GM12878 (cell line): ENCODE measurements around the gene PTPN2. TPM values are rescaled to one million over a fixed set of nuclear protein-coding genes. Genes with fewer than 3 reads are reported as not detected.

Source experiments
- ATAC-seq: fragments of 200-7000 bp; cut with Tn5 transposase; 3 replicates; pipeline ENCODE4 v1.9.1; 2020; ENCODE audit warnings: mild to moderate bottlenecking, moderate library complexity
- BruUV-seq: library from RNA; stranded (reverse); fragments of 400-500 nt; replicated peaks from 2 replicates; lab custom pipeline; 2021; lab: Mats Ljungman, UMichigan
- CTCF ChIA-PET: fragments of 300-600 bp; sonication (Branson Sonifier 250); formaldehyde crosslinking; extraction: SDS; loops from one replicate; lab custom pipeline; 2021; ENCODE audit warnings: inconsistent platforms; lab: Yijun Ruan, JAX
- POLR2A ChIA-PET: fragments of 350-600 bp; formaldehyde crosslinking; extraction: SDS; loops from one replicate; lab custom pipeline; 2021; ENCODE audit warnings: inconsistent platforms; lab: Charles Lee
- RAD21 ChIA-PET: fragments of 300-600 bp; sonication (Branson Sonifier 250); formaldehyde crosslinking; loops from one replicate; lab custom pipeline; 2023; ENCODE audit warnings: antibody characterized with exemption; ENCODE audit not compliant: unreplicated experiment; lab: Charles Lee
- SMC1A ChIA-PET: fragments of 300-600 bp; sonication (Branson Sonifier 250); formaldehyde crosslinking; loops from one replicate; lab custom pipeline; 2023; ENCODE audit not compliant: unreplicated experiment, uncharacterized antibody; lab: Charles Lee
- DNase-seq: peaks from one replicate; pipeline ENCODE4 v3.0.0-alpha.2; 2011; ENCODE audit warnings: low read depth, low spot score
- FAIRE-seq: peaks from 3 replicates; lab custom pipeline; 2011; peaks lifted over from hg19 to GRCh38; lab: Jason Lieb, UNC
- H2AFZ ChIP-seq: 2 replicates; pipeline ENCODE4 v1.6.0; 2011; ENCODE audit warnings: low read depth, low read length, control low read depth; ENCODE audit not compliant: control insufficient read depth
- H3K27ac ChIP-seq: 2 replicates; pipeline ENCODE4 v1.5.1; 2011; ENCODE audit warnings: control low read depth; ENCODE audit not compliant: control insufficient read depth, insufficient read depth
- H3K27me3 ChIP-seq, 2 experiments: replicated peaks in 1 of 2; 2 replicates each; pipeline versions ENCODE4 v1.6.0 to v1.6.1; 2011; ENCODE audit warnings: low read length in 1 of 2; ENCODE audit not compliant: control insufficient read depth in 2 of 2, insufficient read depth in 2 of 2
- H3K36me3 ChIP-seq, 2 experiments: 2 replicates each; pipeline ENCODE4 v1.5.1; 2011; ENCODE audit warnings: low read length in 1 of 2; ENCODE audit not compliant: control insufficient read depth in 2 of 2, insufficient read depth in 2 of 2
- H3K4me1 ChIP-seq: 2 replicates; pipeline ENCODE4 v1.6.1; 2011; ENCODE audit warnings: mild to moderate bottlenecking, low read length, moderate library complexity, mixed read lengths; ENCODE audit not compliant: control insufficient read depth, insufficient read depth
- H3K4me2 ChIP-seq: 2 replicates; pipeline ENCODE4 v1.6.0; 2011; ENCODE audit warnings: control low read depth; ENCODE audit not compliant: control insufficient read depth, insufficient read depth
- H3K4me3 ChIP-seq: fragments of 200-600 bp; sonication (generic); 2 replicates; pipeline ENCODE4 v1.5.1; 2016
- H3K79me2 ChIP-seq: 2 replicates; pipeline ENCODE4 v1.6.0; 2011; ENCODE audit warnings: low read length; ENCODE audit not compliant: control insufficient read depth, insufficient read depth
- H3K9ac ChIP-seq: 2 replicates; pipeline ENCODE4 v1.8.0; 2011; ENCODE audit warnings: low read length, control low read depth, mixed read lengths; ENCODE audit not compliant: control insufficient read depth, insufficient read depth
- H3K9me3 ChIP-seq: replicated peaks from 3 replicates; pipeline ENCODE4 v1.5.1; 2011; ENCODE audit warnings: mild to moderate bottlenecking, low read length; ENCODE audit not compliant: control insufficient read depth, insufficient read depth
- H4K20me1 ChIP-seq: 2 replicates; pipeline ENCODE4 v1.6.0; 2011; ENCODE audit not compliant: control insufficient read depth, insufficient read depth
- ATF2 ChIP-seq: IDR thresholded peaks from 2 replicates; pipeline ENCODE4 v1.6.1; 2012; ENCODE audit warnings: low read length, inconsistent platforms
- ATF7 ChIP-seq: fragments of 450-650 bp; IDR thresholded peaks from 2 replicates; pipeline ENCODE4 v1.6.1; 2016; ENCODE audit warnings: low read depth, mild to moderate bottlenecking
- DPF2 ChIP-seq: fragments of 450-650 bp; IDR thresholded peaks from 2 replicates; pipeline ENCODE4 v1.6.1; 2017; ENCODE audit warnings: mild to moderate bottlenecking
- MTA2 ChIP-seq: fragments of 450-650 bp; IDR thresholded peaks from 2 replicates; pipeline ENCODE4 v1.6.1; 2016; ENCODE audit warnings: low read depth, mild to moderate bottlenecking, moderate library complexity
- SMAD1 ChIP-seq: fragments of 450-650 bp; IDR thresholded peaks from 2 replicates; pipeline ENCODE4 v1.6.1; 2018; ENCODE audit warnings: mild to moderate bottlenecking, low read depth; ENCODE audit not compliant: partially characterized antibody
- WGBS: methylation state at CpG from one replicate; pipeline ENCODE4 v1.1.6; 2016; ENCODE audit warnings: low lambda C conversion rate; ENCODE audit not compliant: insufficient replicate concordance, insufficient coverage; ENCODE audit errors: missing lambda C conversion rate; 5-methylcytosine and 5-hydroxymethylcytosine counted together
- in situ Hi-C: fragments of 300-500 bp; cut with MboI; formaldehyde crosslinking; loops from 9 replicates; pipeline ENCODE4 v1.14.3; 2018; ENCODE audit warnings: mixed read lengths
- intact Hi-C: fragments of 100-400 bp; cut with micrococcal nuclease; formaldehyde crosslinking; loops from one replicate; pipeline ENCODE4 v1.14.2; 2022; ENCODE audit not compliant: unreplicated experiment
- polyA plus RNA-seq, 11 experiments: library from polyadenylated mRNA; depleted of rRNA in 4 of 11; unstranded in 6 of 11; stranded (reverse) in 5 of 11; fragments of >200 nt; fragmentation: Nextera tagmentation in 4 of 11; fragmentation: Illumina TruSeq in 1 of 11; extraction: Ambion mirVana in 4 of 11; extraction: Trizol in 1 of 11; gene quantifications; 1 replicate in 1 of 11; 2 replicates in 10 of 11; pipeline versions ENCODE4 v1.2.1 to v1.2.3, GENCODE V29; 2011 to 2016; ENCODE audit warnings: inconsistent platforms in 2 of 11, missing spikeins in 2 of 11, low read depth in 1 of 11
- total RNA-seq, 4 experiments: library from RNA; depleted of rRNA in 3 of 4; stranded (reverse); fragments of >200 nt in 3 of 4; fragmentation: Illumina TruSeq in 1 of 4; extraction: Trizol in 1 of 4; gene quantifications; 2 replicates each; pipeline versions ENCODE4 v1.2.1 to v1.2.3, GENCODE V29; 2013 to 2021

PTPN2 gene
- total and polyA plus RNA-seq, 10 of the 15 experiments (the other 5 are each of a cell fraction or from before 2014, with no cell fraction given), result 46.5 to 86.7 (median 64.6) TPM

DNA sequence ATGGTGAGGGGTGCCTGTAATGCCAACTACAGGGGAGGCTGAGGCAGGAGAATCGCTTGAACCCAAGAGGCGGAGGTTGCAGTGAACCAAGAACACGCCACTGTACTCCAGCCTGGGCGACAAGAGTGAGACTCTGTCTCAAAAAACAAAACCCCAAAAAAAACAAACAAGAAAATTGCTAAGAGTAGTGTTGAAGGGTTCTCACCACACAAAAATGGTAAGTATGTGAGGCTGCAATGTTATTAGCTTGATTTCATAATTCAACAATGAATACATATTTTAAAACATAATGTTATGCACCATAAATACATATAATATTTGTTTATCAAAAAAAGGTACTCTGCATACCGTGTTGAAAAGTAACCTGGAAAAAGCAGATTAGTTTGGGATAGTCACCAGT, 135.4 kb downstream of the PTPN2 start (continued):
- TF ChIP-seq SMAD1 (no peak), ATF2 (no peak), DPF2 (no peak), MTA2 (no peak)

- CTCF ChIA-PET, result interaction anchor here (1.6 to 7.3 kb wide), 4 partner anchors 143 to 188 kb away, joined by 5 to 67 read pairs (median 8); no protein-coding TSS in a partner anchor
These were observed 136.3 kb downstream of the PTPN2 start for GRCh38 chr18:12747530-12748315.

More at GRCh38 chr18:12747530-12748315, 136.3 kb downstream of the PTPN2 start:
- no peaks in the 10 kb centered on the region for H3K36me3 ChIP-seq
- ChIA-PET POLR2A (no interaction called here), RAD21 (interaction anchor here (0.8 kb wide), 1 partner anchor 138 kb away, joined by 3 read pairs; no protein-coding TSS in a partner anchor), SMC1A (interaction anchor here (1.2 to 1.6 kb wide), 2 partner anchors 21 to 63 kb away, joined by 3 to 4 read pairs; no protein-coding TSS in a partner anchor)
- intact Hi-C loops, result no loop called here
- ATAC-seq (no peak), FAIRE-seq (no peak), DNase-seq (no peak)
- H3K27ac ChIP-seq, result no peak overlapping the region
- H3K4me2 ChIP-seq, result no peak overlapping the region
- no peak for TF ChIP-seq ATF7
- H3K4me3 ChIP-seq, result no peak overlapping the region
- no peaks in the 10 kb centered on the region for H4K20me1 ChIP-seq
- H3K79me2 ChIP-seq, result no peaks in the 10 kb centered on the region
- H2AFZ ChIP-seq, result no peak overlapping the region
- no peaks in the 10 kb centered on the region for H3K9me3 ChIP-seq
- no peaks in the 10 kb centered on the region for H3K27me3 ChIP-seq
- H3K9ac ChIP-seq, result no peak overlapping the region
- H3K4me1 ChIP-seq, result peaks cover 10% of the 10 kb centered on the region
- in situ Hi-C loops, result no loop called here
- BruUV-seq, result no TSS peak
- WGBS, result 70% methylated on average over 8 of the region's 8 CpGs
